ENCODE results near the gene IL16.
A peak's percentile ranks its signal among the peaks of the same experiment; 100 is the strongest.
"Not testable (repeated sequence)": the region's sequence is repeated elsewhere in the genome, so short reads cannot be mapped to it uniquely, and the experiment has no call there.

IL16 gene

DNA sequence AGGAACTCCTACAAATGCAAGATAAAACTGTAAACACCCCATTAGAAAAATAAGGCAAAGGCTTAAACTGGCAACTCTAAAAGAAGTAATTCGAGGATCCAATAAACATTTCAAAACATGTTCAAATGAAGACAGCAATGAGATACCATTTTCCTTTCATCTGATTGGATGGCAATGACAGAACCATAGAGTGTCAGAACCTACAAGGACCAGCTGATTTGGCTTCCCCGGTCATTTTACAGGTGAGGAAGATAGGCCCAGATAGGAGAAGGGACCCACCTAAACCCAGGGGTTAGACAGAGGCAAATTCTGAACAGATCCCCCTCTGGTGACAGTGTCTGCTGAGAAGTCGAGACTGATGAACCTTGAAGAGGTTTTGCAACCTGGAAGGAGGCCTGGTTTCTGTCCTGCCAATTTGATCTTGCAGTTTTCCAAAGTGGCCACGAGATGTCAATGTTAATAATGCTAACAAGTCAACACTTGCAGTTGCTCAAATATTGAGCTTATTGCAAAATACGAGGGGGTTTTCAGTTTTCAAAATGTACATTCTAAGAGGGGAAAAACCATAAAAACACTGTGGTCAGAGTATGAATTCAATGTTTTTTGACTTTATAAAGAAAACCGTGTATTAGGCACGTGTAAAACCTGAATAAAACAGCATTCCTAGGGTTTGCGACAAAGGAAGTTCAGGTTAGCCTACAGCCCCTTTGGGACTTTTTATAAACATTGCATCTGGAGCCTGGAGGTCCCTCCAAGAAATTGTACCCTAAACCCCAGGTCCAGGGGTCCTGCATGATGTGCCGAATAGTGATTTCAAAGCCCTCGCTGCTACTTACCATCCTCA, 41.1 kb upstream of the IL16 start:
- no peak overlapping the region for H3K27ac ChIP-seq
- no peaks in the 10 kb centered on the region for H3K79me2 ChIP-seq
- TF ChIP-seq, protein P1, sequence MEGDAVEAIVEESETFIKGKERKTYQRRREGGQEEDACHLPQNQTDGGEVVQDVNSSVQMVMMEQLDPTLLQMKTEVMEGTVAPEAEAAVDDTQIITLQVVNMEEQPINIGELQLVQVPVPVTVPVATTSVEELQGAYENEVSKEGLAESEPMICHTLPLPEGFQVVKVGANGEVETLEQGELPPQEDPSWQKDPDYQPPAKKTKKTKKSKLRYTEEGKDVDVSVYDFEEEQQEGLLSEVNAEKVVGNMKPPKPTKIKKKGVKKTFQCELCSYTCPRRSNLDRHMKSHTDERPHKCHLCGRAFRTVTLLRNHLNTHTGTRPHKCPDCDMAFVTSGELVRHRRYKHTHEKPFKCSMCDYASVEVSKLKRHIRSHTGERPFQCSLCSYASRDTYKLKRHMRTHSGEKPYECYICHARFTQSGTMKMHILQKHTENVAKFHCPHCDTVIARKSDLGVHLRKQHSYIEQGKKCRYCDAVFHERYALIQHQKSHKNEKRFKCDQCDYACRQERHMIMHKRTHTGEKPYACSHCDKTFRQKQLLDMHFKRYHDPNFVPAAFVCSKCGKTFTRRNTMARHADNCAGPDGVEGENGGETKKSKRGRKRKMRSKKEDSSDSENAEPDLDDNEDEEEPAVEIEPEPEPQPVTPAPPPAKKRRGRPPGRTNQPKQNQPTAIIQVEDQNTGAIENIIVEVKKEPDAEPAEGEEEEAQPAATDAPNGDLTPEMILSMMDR (IDR thresholded peaks at IDR 0.05), result peak; percentile 23
- H3K4me2 ChIP-seq (ENCODE audit: low read length), result no peak overlapping the region
- H3K27me3 ChIP-seq (ENCODE audit: control insufficient read depth, insufficient read depth, low read length), result no peaks in the 10 kb centered on the region
- no peak overlapping the region for H2AFZ ChIP-seq
- H3K36me3 ChIP-seq (ENCODE audit: control insufficient read depth, insufficient read depth, low read length), result no peaks in the 10 kb centered on the region
- no peaks in the 10 kb centered on the region for H3K4me1 ChIP-seq
- H3K9me3 ChIP-seq (ENCODE audit: control insufficient read depth, low read length), result no peaks in the 10 kb centered on the region
- no peak overlapping the region for H3K4me3 ChIP-seq (ENCODE audit: low read depth, low read length)
- H3K9ac ChIP-seq, result no peak overlapping the region

GRCh38 chr15:81156324-81156723, 40.4 kb upstream of the IL16 start:
- Histone ChIP-seq H3K36me3 (ENCODE audit: control insufficient read depth, insufficient read depth, low read length) (no peaks in the 10 kb centered on the region), H3K9me3 (ENCODE audit: control insufficient read depth, low read length) (no peaks in the 10 kb centered on the region), H3K27ac (no peak overlapping the region), H2AFZ (no peak overlapping the region), H3K27me3 (ENCODE audit: control insufficient read depth, insufficient read depth, low read length) (no peaks in the 10 kb centered on the region), H3K4me1 (no peaks in the 10 kb centered on the region), H3K9ac (no peak overlapping the region), H3K4me3 (ENCODE audit: low read depth, low read length) (no peak overlapping the region), H3K79me2 (no peaks in the 10 kb centered on the region), H3K4me2 (ENCODE audit: low read length) (no peak overlapping the region)
- TF ChIP-seq, protein P1 (IDR thresholded peaks at IDR 0.05), result no peak

DNA sequence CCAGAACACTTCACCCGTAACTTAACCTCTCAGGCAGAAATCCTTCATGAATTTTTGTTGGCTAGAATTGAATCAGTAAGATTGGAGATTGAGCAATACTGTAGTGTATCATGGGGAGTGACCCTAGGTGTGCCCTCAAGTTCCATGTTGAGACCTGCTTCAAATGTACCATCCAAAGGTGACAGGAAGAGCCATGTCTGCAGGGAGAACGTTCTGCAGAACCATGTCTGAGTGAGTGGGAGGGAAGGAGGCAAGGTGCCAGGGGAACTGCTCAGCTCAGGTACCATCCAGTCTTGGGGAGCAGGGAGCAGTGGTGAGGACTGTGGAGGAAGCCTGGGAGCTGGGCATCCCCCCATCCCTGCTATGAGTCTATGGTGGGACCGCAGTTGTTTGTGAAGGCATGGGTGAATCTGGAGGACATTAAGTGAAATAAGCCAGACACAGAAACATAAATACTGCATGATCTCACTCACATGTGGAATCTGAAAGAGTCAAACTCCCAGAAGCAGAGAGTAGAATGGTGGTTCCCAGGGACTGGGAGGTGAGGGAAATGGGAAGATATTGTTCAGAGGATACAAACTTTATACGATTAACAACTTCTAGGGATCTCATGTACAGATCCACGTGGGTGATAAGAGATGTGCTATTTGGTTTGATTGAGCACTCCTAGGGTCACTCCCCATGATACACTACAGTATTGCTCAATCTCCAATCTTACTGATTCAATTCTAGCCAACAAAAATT, 39.3 kb upstream of the IL16 start:
- TF ChIP-seq, protein P1 (IDR thresholded peaks at IDR 0.05), result no peak
- H3K9me3 ChIP-seq (ENCODE audit: control insufficient read depth, low read length), result no peaks in the 10 kb centered on the region
- no peak overlapping the region for H3K4me2 ChIP-seq (ENCODE audit: low read length)
- no peak overlapping the region for H3K27ac ChIP-seq
- H2AFZ ChIP-seq, result no peak overlapping the region
- H3K4me3 ChIP-seq (ENCODE audit: low read depth, low read length), result no peak overlapping the region
- H3K79me2 ChIP-seq, result no peaks in the 10 kb centered on the region
- H3K36me3 ChIP-seq (ENCODE audit: control insufficient read depth, insufficient read depth, low read length), result no peaks in the 10 kb centered on the region
- no peaks in the 10 kb centered on the region for H3K27me3 ChIP-seq (ENCODE audit: control insufficient read depth, insufficient read depth, low read length)
- no peak overlapping the region for H3K9ac ChIP-seq
- no peaks in the 10 kb centered on the region for H3K4me1 ChIP-seq

DNA sequence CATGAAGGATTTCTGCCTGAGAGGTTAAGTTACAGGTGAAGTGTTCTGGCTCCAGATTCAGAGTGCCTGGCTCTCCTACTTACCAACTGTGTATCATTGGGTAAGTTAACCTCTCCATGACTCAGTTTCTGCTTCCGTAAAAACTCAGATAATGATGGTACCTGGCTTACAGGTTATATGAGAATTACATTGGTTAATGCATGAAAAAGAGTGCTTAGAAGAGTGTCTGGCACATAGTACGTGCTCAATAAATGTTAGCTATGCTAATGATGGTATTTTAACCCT, 38.8 kb upstream of the IL16 start:
- Histone ChIP-seq H3K4me3 (ENCODE audit: low read depth, low read length) (no peak overlapping the region), H3K27ac (no peak overlapping the region), H2AFZ (no peak overlapping the region), H3K36me3 (ENCODE audit: control insufficient read depth, insufficient read depth, low read length) (no peaks in the 10 kb centered on the region), H3K27me3 (ENCODE audit: control insufficient read depth, insufficient read depth, low read length) (no peaks in the 10 kb centered on the region), H3K9ac (no peak overlapping the region), H3K4me1 (no peaks in the 10 kb centered on the region), H3K9me3 (ENCODE audit: control insufficient read depth, low read length) (no peaks in the 10 kb centered on the region), H3K79me2 (no peaks in the 10 kb centered on the region), H3K4me2 (ENCODE audit: low read length) (no peak overlapping the region)
- TF ChIP-seq, protein P1 (IDR thresholded peaks at IDR 0.05), result no peak

DNA sequence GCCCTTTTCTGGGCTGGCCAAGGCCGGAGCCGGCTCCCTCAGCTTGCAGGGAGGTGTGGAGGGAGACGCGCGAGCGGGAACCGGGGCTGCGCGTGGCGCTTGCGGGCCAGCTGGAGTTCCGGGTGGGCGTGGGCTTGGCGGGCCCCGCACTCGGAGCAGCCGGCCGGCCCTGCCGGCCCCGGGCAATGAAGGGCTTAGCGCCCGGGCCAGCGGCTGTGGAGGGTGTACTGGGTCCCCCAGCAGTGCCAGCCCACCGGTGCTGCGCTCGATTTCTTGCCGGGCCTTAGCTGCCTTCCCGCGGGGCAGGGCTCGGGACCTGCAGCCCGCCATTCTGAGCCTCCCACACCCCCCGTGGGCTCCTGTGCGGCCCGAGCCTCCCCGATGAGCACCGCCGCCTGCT, 38.1 kb upstream of the IL16 start:
- not testable (repeated sequence) for H3K9ac ChIP-seq; H3K9me3 ChIP-seq (ENCODE audit: control insufficient read depth, low read length); H3K36me3 ChIP-seq (ENCODE audit: control insufficient read depth, insufficient read depth, low read length); H3K27me3 ChIP-seq (ENCODE audit: control insufficient read depth, insufficient read depth, low read length); H3K27ac ChIP-seq; H2AFZ ChIP-seq; H3K4me1 ChIP-seq; H3K79me2 ChIP-seq; H3K4me2 ChIP-seq (ENCODE audit: low read length); H3K4me3 ChIP-seq (ENCODE audit: low read depth, low read length)
